Activated CD4-positive, alpha-beta T cell treated with anti-CD3 and anti-CD28 coated beads for 1 hour (primary cell): Measurements from ENCODE around the gene SIGLEC11.
"Not testable (repeated sequence)": the region's sequence is repeated elsewhere in the genome, so short reads cannot be mapped to it uniquely, and the experiment has no call there.

Source experiments
- DNase-seq: peaks from one replicate; pipeline ENCODE4 v3.0.0-alpha.2; 2020

The SIGLEC11 gene

GRCh38 chr19:49978324-49978723 is 17.4 kb upstream of the SIGLEC11 start:
- DNase-seq: no peak

GRCh38 chr19:49977881-49978280 is 16.9 kb upstream of the SIGLEC11 start:
- DNase-seq: no peak

- no peak for DNase-seq
Observed at GRCh38 chr19:49977076-49977475, 16.1 kb upstream of the SIGLEC11 start.

GRCh38 chr19:49976496-49976895 is 15.5 kb upstream of the SIGLEC11 start:
- no peak for DNase-seq

GRCh38 chr19:49975051-49975450 is 14.1 kb upstream of the SIGLEC11 start:
- DNase-seq: no peak

- no peak for DNase-seq
Observed at GRCh38 chr19:49973987-49974386, 13.0 kb upstream of the SIGLEC11 start.

GRCh38 chr19:49972841-49973240 is 11.9 kb upstream of the SIGLEC11 start:
- DNase-seq: no peak

GRCh38 chr19:49971991-49972411 is 11.0 kb upstream of the SIGLEC11 start:
- DNase-seq: no peak

GRCh38 chr19:49969355-49969754 is 8.4 kb upstream of the SIGLEC11 start:
- DNase-seq: not testable (repeated sequence)

- no peak for DNase-seq
Observed at GRCh38 chr19:49968279-49968922, 7.4 kb upstream of the SIGLEC11 start.

GRCh38 chr19:49959892-49960291 is 1.1 kb downstream of the SIGLEC11 start:
- DNase-seq: not testable (repeated sequence)

- not testable (repeated sequence) for DNase-seq
Observed at GRCh38 chr19:49958596-49958995, 2.4 kb downstream of the SIGLEC11 start.

GRCh38 chr19:49958144-49958543 is 2.8 kb downstream of the SIGLEC11 start:
- DNase-seq: not testable (repeated sequence)

- DNase-seq: no peak
Observed at GRCh38 chr19:49957262-49957915, 3.6 kb downstream of the SIGLEC11 start.

GRCh38 chr19:49956115-49956495 is 4.9 kb downstream of the SIGLEC11 start:
- DNase-seq: no peak

- DNase-seq: no peak
Observed at GRCh38 chr19:49954933-49955332, 6.0 kb downstream of the SIGLEC11 start.

GRCh38 chr19:49954092-49954829 is 6.7 kb downstream of the SIGLEC11 start:
- no peak for DNase-seq

GRCh38 chr19:49953416-49953815 is 7.6 kb downstream of the SIGLEC11 start:
- no peak for DNase-seq

GRCh38 chr19:49952906-49953305 is 8.1 kb downstream of the SIGLEC11 start:
- no peak for DNase-seq

GRCh38 chr19:49952479-49952836 is 8.5 kb downstream of the SIGLEC11 start:
- DNase-seq: no peak

GRCh38 chr19:49951806-49952478 is 9.0 kb downstream of the SIGLEC11 start:
- DNase-seq: no peak

- DNase-seq: no peak
Observed at GRCh38 chr19:49950956-49951526, 9.9 kb downstream of the SIGLEC11 start.

GRCh38 chr19:49950590-49950948 is 10.4 kb downstream of the SIGLEC11 start:
- DNase-seq: no peak
